Embryonic facial prominence (tissue), 1 donor: Measurements from ENCODE around the gene PLEKHG7.

ENCODE experiments used
- DNase-seq: peaks from one replicate; pipeline ENCODE4 v3.0.0-alpha.2; 2016; ENCODE audit errors: extremely low spot score

The PLEKHG7 gene

GRCh38 chr12:92803903-92804302, 101.1 kb downstream of the PLEKHG7 start:
- DNase-seq, result no peak

- DNase-seq, result no peak
These were observed 107.6 kb downstream of the PLEKHG7 start for GRCh38 chr12:92810370-92810769.

- DNase-seq, result no peak
These were observed 111.8 kb downstream of the PLEKHG7 start for GRCh38 chr12:92814584-92814983.

- no peak for DNase-seq
These were observed 118.4 kb downstream of the PLEKHG7 start for GRCh38 chr12:92821142-92821541.
